ENCODE results near the gene NRDC.

The NRDC gene

GRCh38 chr1:51790385-51790784 is 88.1 kb downstream of the NRDC start:
- Histone ChIP-seq H3K27ac (ENCODE audit: low read depth, low read length) (no peak overlapping the region), H3K4me3 (ENCODE audit: low read length) (no peak overlapping the region), H3K79me2 (ENCODE audit: control insufficient read depth, low read length) (no peaks in the 10 kb centered on the region), H3K36me3 (ENCODE audit: control insufficient read depth, low read length) (peaks cover 97% of the 10 kb centered on the region), H4K20me1 (ENCODE audit: control insufficient read depth, insufficient read depth, low read depth, low read length) (0 out of 2 replicates have a peak, but pooled peaks cover 4% of the 10 kb centered on the region), H3K9me3 (ENCODE audit: control insufficient read depth, insufficient read depth, low read length) (no peaks in the 10 kb centered on the region), H3K4me1 (ENCODE audit: control insufficient read depth, low read length) (no peaks in the 10 kb centered on the region), H3F3A (ENCODE audit: control insufficient read depth, insufficient read depth) (no peaks in the 10 kb centered on the region), H3K4me2 (ENCODE audit: low read length) (no peak overlapping the region), H3K27me3 (ENCODE audit: control insufficient read depth, low read length) (no peaks in the 10 kb centered on the region), H3K9me2 (replicated peaks; ENCODE audit: control insufficient read depth, low read length) (no peaks in the 10 kb centered on the region)
- TF ChIP-seq CTCF (IDR thresholded peaks at IDR 0.05; ENCODE audit: low read depth, low read length, poor library complexity, severe bottlenecking) (no peak), EZH2phosphoT487 (IDR thresholded peaks at IDR 0.05; ENCODE audit: borderline replicate concordance, low read length) (no peak)

GRCh38 chr1:51789342-51789741 is 89.2 kb downstream of the NRDC start:
- H3K4me3 ChIP-seq (ENCODE audit: low read length): no peak overlapping the region
- no peak overlapping the region for H3K27ac ChIP-seq (ENCODE audit: low read depth, low read length)
- H3K9me3 ChIP-seq (ENCODE audit: control insufficient read depth, insufficient read depth, low read length): no peaks in the 10 kb centered on the region
- H3K36me3 ChIP-seq (ENCODE audit: control insufficient read depth, low read length): peaks cover 98% of the 10 kb centered on the region
- no peaks in the 10 kb centered on the region for H3F3A ChIP-seq (ENCODE audit: control insufficient read depth, insufficient read depth)
- no peaks in the 10 kb centered on the region for H3K27me3 ChIP-seq (ENCODE audit: control insufficient read depth, low read length)
- TF ChIP-seq CTCF (IDR thresholded peaks at IDR 0.05; ENCODE audit: low read depth, low read length, poor library complexity, severe bottlenecking) (no peak), EZH2phosphoT487 (IDR thresholded peaks at IDR 0.05; ENCODE audit: borderline replicate concordance, low read length) (no peak)
- 0 out of 2 replicates have a peak, but pooled peaks cover 4% of the 10 kb centered on the region for H4K20me1 ChIP-seq (ENCODE audit: control insufficient read depth, insufficient read depth, low read depth, low read length)
- no peak overlapping the region for H3K4me2 ChIP-seq (ENCODE audit: low read length)
- H3K79me2 ChIP-seq (ENCODE audit: control insufficient read depth, low read length): no peaks in the 10 kb centered on the region
- no peaks in the 10 kb centered on the region for H3K9me2 ChIP-seq (replicated peaks; ENCODE audit: control insufficient read depth, low read length)
- H3K4me1 ChIP-seq (ENCODE audit: control insufficient read depth, low read length): no peaks in the 10 kb centered on the region

GRCh38 chr1:51788938-51789337 is 89.6 kb downstream of the NRDC start:
- Histone ChIP-seq H3K9me3 (ENCODE audit: control insufficient read depth, insufficient read depth, low read length) (no peaks in the 10 kb centered on the region), H3K4me1 (ENCODE audit: control insufficient read depth, low read length) (no peaks in the 10 kb centered on the region), H3K4me2 (ENCODE audit: low read length) (no peak overlapping the region), H3F3A (ENCODE audit: control insufficient read depth, insufficient read depth) (no peaks in the 10 kb centered on the region), H4K20me1 (ENCODE audit: control insufficient read depth, insufficient read depth, low read depth, low read length) (0 out of 2 replicates have a peak, but pooled peaks cover 4% of the 10 kb centered on the region), H3K27me3 (ENCODE audit: control insufficient read depth, low read length) (no peaks in the 10 kb centered on the region), H3K4me3 (ENCODE audit: low read length) (no peak overlapping the region), H3K36me3 (ENCODE audit: control insufficient read depth, low read length) (peaks cover 98% of the 10 kb centered on the region), H3K79me2 (ENCODE audit: control insufficient read depth, low read length) (no peaks in the 10 kb centered on the region), H3K9me2 (replicated peaks; ENCODE audit: control insufficient read depth, low read length) (no peaks in the 10 kb centered on the region), H3K27ac (ENCODE audit: low read depth, low read length) (no peak overlapping the region)
- no peak for TF ChIP-seq CTCF (IDR thresholded peaks at IDR 0.05; ENCODE audit: low read depth, low read length, poor library complexity, severe bottlenecking)

- Histone ChIP-seq H3K79me2 (ENCODE audit: control insufficient read depth, low read length) (no peaks in the 10 kb centered on the region), H3F3A (ENCODE audit: control insufficient read depth, insufficient read depth) (no peaks in the 10 kb centered on the region)
Observed at GRCh38 chr1:51784997-51785421, 93.5 kb downstream of the NRDC start.

More at GRCh38 chr1:51784997-51785421, 93.5 kb downstream of the NRDC start:
- Histone ChIP-seq H3K9me2 (replicated peaks; ENCODE audit: control insufficient read depth, low read length) (no peaks in the 10 kb centered on the region), H3K27ac (ENCODE audit: low read depth, low read length) (no peak overlapping the region), H3K4me1 (ENCODE audit: control insufficient read depth, low read length) (no peaks in the 10 kb centered on the region), H3K4me3 (ENCODE audit: low read length) (no peak overlapping the region), H3K27me3 (ENCODE audit: control insufficient read depth, low read length) (no peaks in the 10 kb centered on the region), H4K20me1 (ENCODE audit: control insufficient read depth, insufficient read depth, low read depth, low read length) (no peaks in the 10 kb centered on the region), H3K4me2 (ENCODE audit: low read length) (no peak overlapping the region), H3K36me3 (ENCODE audit: control insufficient read depth, low read length) (peaks cover 82% of the 10 kb centered on the region), H3K9me3 (ENCODE audit: control insufficient read depth, insufficient read depth, low read length) (no peaks in the 10 kb centered on the region)
- no peak for TF ChIP-seq EZH2phosphoT487 (IDR thresholded peaks at IDR 0.05; ENCODE audit: borderline replicate concordance, low read length)
- TF ChIP-seq CTCF (IDR thresholded peaks at IDR 0.05; ENCODE audit: low read depth, low read length, poor library complexity, severe bottlenecking): no peak

All from DOHH2 (cell line).